ENCODE measurements around the gene IRF2BP2.

The IRF2BP2 gene

DNA sequence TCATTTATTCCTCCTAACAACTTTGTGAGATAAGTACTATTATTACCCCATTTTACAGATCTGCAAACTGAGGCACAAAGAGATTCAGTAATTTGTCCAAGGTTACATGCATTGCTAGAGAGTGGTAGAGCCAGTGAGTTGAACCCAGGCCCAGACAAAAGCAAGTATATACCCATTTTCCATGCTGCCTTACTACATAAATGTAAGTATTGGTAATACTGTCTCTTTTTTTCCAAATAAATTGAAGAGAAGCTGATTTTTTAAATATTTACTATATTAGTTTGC, 33.8 kb upstream of the IRF2BP2 start:
- Histone ChIP-seq H3K4me1 (ENCODE audit: control insufficient read depth, insufficient read depth, low read length) (no peaks in the 10 kb centered on the region; the same call in 1 of the 2 replicates), H3K4me3 (ENCODE audit: low read depth, low read length) (no peak overlapping the region), H3K36me3 (ENCODE audit: control insufficient read depth in 2 of 2, insufficient read depth in 1 of 2, low read length in 2 of 2) (no peaks in the 10 kb centered on the region), H3K9me3 (ENCODE audit: control insufficient read depth, insufficient read depth, low read depth, low read length) (no peaks in the 10 kb centered on the region), H3K27ac (ENCODE audit: extremely low read depth, low read depth, low read length) (no peak overlapping the region)
- no peak for TF ChIP-seq ZNF2 (tag by site-specific recombination; IDR thresholded peaks at IDR 0.05)
- TF ChIP-seq ZNF248 (tag by site-specific recombination; IDR thresholded peaks at IDR 0.05): no peak
- TF ChIP-seq ZNF350 (tag by site-specific recombination; IDR thresholded peaks at IDR 0.05): no peak
- no peak for TF ChIP-seq ZNF76 (tag by site-specific recombination; IDR thresholded peaks at IDR 0.05; ENCODE audit: borderline replicate concordance, low read depth)
- TF ChIP-seq ZNF664 (tag by site-specific recombination; IDR thresholded peaks at IDR 0.05): no peak
- TF ChIP-seq, protein P1, sequence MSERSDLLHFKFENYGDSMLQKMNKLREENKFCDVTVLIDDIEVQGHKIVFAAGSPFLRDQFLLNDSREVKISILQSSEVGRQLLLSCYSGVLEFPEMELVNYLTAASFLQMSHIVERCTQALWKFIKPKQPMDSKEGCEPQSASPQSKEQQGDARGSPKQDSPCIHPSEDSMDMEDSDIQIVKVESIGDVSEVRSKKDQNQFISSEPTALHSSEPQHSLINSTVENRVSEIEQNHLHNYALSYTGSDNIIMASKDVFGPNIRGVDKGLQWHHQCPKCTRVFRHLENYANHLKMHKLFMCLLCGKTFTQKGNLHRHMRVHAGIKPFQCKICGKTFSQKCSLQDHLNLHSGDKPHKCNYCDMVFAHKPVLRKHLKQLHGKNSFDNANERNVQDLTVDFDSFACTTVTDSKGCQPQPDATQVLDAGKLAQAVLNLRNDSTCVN (tag by site-specific recombination; optimal IDR thresholded peaks at IDR 0.05): no peak
- TF ChIP-seq HOXD13 (CRISPR knock-in tag; IDR thresholded peaks at IDR 0.05; ENCODE audit: borderline replicate concordance): no peak
- no peak for TF ChIP-seq ZNF549 (tag by site-specific recombination; IDR thresholded peaks at IDR 0.05)
- TF ChIP-seq ZNF629 (tag by site-specific recombination; IDR thresholded peaks at IDR 0.05): no peak
- no peak for TF ChIP-seq ZNF223 (tag by site-specific recombination; IDR thresholded peaks at IDR 0.05)
- TF ChIP-seq ZNF610 (tag by site-specific recombination; IDR thresholded peaks at IDR 0.05; ENCODE audit: borderline replicate concordance): no peak
- TF ChIP-seq, protein P2, sequence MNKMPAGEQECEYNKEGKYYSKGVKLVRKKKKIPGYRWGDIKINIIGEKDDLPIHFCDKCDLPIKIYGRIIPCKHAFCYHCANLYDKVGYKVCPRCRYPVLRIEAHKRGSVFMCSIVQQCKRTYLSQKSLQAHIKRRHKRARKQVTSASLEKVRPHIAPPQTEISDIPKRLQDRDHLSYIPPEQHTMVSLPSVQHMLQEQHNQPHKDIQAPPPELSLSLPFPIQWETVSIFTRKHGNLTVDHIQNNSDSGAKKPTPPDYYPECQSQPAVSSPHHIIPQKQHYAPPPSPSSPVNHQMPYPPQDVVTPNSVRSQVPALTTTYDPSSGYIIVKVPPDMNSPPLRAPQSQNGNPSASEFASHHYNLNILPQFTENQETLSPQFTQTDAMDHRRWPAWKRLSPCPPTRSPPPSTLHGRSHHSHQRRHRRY (tag by site-specific recombination; IDR thresholded peaks at IDR 0.05): no peak
- no peak for TF ChIP-seq GLI2 (tag by site-specific recombination; IDR thresholded peaks at IDR 0.05; ENCODE audit: borderline replicate concordance, low read depth)
- TF ChIP-seq ZNF37A (tag by site-specific recombination; IDR thresholded peaks at IDR 0.05): no peak
- TF ChIP-seq, protein P3, sequence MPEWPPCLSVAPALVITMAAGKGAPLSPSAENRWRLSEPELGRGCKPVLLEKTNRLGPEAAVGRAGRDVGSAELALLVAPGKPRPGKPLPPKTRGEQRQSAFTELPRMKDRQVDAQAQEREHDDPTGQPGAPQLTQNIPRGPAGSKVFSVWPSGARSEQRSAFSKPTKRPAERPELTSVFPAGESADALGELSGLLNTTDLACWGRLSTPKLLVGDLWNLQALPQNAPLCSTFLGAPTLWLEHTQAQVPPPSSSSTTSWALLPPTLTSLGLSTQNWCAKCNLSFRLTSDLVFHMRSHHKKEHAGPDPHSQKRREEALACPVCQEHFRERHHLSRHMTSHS (tag by site-specific recombination; IDR thresholded peaks at IDR 0.05): no peak
- TF ChIP-seq, protein P4, sequence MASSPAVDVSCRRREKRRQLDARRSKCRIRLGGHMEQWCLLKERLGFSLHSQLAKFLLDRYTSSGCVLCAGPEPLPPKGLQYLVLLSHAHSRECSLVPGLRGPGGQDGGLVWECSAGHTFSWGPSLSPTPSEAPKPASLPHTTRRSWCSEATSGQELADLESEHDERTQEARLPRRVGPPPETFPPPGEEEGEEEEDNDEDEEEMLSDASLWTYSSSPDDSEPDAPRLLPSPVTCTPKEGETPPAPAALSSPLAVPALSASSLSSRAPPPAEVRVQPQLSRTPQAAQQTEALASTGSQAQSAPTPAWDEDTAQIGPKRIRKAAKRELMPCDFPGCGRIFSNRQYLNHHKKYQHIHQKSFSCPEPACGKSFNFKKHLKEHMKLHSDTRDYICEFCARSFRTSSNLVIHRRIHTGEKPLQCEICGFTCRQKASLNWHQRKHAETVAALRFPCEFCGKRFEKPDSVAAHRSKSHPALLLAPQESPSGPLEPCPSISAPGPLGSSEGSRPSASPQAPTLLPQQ (tag by site-specific recombination; IDR thresholded peaks at IDR 0.05): no peak
- TF ChIP-seq, protein P5, sequence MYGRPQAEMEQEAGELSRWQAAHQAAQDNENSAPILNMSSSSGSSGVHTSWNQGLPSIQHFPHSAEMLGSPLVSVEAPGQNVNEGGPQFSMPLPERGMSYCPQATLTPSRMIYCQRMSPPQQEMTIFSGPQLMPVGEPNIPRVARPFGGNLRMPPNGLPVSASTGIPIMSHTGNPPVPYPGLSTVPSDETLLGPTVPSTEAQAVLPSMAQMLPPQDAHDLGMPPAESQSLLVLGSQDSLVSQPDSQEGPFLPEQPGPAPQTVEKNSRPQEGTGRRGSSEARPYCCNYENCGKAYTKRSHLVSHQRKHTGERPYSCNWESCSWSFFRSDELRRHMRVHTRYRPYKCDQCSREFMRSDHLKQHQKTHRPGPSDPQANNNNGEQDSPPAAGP (tag by site-specific recombination; IDR thresholded peaks at IDR 0.05): no peak
- TF ChIP-seq ZNF24 (tag by site-specific recombination; IDR thresholded peaks at IDR 0.05): no peak
- TF ChIP-seq ZNF174 (tag by site-specific recombination; IDR thresholded peaks at IDR 0.05): no peak
- ChIA-PET CTCF (interaction anchor here (1.1 kb wide), 1 partner anchor 145 kb away, joined by 5 read pairs; no protein-coding TSS in a partner anchor), POLR2A (no interaction called here)

DNA sequence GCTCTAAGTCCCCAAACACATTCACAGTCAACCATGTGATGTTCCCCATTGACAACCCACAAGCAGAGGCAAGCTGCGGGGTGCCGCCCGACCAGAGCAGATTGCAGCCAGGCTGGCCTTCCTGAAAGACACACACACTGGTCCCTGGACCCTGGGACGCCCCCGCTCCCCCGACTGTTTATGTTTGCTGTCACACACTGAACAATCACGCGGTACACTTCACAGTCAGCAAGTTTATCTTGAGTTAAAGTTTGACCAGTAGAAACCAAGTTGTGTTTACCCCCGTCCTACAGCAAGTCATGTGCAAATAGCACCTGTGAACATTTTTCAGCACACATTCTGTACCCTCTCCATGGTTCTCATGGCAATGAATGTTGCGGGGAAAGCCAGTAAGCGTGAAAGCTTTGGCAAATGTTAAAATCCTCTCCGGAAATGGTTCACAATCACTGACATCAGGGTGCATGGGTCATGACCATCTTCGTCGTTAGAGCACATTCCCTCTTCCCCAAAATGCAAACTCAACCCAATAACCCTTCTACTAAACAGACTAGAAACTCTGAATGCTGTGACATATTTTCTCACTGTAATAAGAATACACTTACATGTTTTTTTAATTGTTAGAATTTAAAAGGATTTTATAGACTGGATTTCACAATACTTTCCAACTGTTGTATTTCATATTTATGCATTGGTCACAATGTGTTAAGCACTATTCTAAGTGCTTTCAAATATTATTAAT, 33.3 kb upstream of the IRF2BP2 start:
- CTCF ChIA-PET: interaction anchor here (1.1 kb wide), 1 partner anchor 144 kb away, joined by 5 read pairs; no protein-coding TSS in a partner anchor
- TF ChIP-seq ZNF138 (tag by site-specific recombination; IDR thresholded peaks at IDR 0.05; ENCODE audit: borderline replicate concordance): no peak
- TF ChIP-seq ZNF311 (tag by site-specific recombination; IDR thresholded peaks at IDR 0.05; ENCODE audit: borderline replicate concordance): no peak
- TF ChIP-seq, protein P6, sequence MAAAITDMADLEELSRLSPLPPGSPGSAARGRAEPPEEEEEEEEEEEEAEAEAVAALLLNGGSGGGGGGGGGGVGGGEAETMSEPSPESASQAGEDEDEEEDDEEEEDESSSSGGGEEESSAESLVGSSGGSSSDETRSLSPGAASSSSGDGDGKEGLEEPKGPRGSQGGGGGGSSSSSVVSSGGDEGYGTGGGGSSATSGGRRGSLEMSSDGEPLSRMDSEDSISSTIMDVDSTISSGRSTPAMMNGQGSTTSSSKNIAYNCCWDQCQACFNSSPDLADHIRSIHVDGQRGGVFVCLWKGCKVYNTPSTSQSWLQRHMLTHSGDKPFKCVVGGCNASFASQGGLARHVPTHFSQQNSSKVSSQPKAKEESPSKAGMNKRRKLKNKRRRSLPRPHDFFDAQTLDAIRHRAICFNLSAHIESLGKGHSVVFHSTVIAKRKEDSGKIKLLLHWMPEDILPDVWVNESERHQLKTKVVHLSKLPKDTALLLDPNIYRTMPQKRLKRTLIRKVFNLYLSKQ (tag by site-specific recombination; IDR thresholded peaks at IDR 0.05; ENCODE audit: borderline replicate concordance): no peak
- TF ChIP-seq ZNF658 (tag by site-specific recombination; IDR thresholded peaks at IDR 0.05): no peak
- TF ChIP-seq, protein P7, sequence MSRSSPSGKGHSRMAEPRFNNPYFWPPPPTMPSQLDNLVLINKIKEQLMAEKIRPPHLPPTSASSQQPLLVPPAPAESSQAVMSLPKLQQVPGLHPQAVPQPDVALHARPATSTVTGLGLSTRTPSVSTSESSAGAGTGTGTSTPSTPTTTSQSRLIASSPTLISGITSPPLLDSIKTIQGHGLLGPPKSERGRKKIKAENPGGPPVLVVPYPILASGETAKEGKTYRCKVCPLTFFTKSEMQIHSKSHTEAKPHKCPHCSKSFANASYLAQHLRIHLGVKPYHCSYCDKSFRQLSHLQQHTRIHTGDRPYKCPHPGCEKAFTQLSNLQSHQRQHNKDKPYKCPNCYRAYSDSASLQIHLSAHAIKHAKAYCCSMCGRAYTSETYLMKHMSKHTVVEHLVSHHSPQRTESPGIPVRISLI (tag by site-specific recombination; IDR thresholded peaks at IDR 0.05): no peak
- no peak for TF ChIP-seq ZFP69B (tag by site-specific recombination; IDR thresholded peaks at IDR 0.05)
- Histone ChIP-seq H3K4me3 (ENCODE audit: low read depth, low read length) (no peak overlapping the region), H3K4me1 (ENCODE audit: control insufficient read depth, insufficient read depth, low read length) (no peaks in the 10 kb centered on the region; the same call in 1 of the 2 replicates), H3K9me3 (ENCODE audit: control insufficient read depth, insufficient read depth, low read depth, low read length) (no peaks in the 10 kb centered on the region), H3K36me3 (ENCODE audit: control insufficient read depth in 2 of 2, insufficient read depth in 1 of 2, low read length in 2 of 2) (no peaks in the 10 kb centered on the region), H3K27ac (ENCODE audit: extremely low read depth, low read depth, low read length) (no peak overlapping the region)
- POLR2A ChIA-PET: no interaction called here

Data from HEK293 (cell line).